Osteocyte (in vitro differentiated cells): ENCODE results near the gene CELA2B. TPM values are rescaled to one million over a fixed set of nuclear protein-coding genes. Genes with fewer than 3 reads are reported as not detected.
"Not testable (repeated sequence)": the region's sequence is repeated elsewhere in the genome, so short reads cannot be mapped to it uniquely, and the experiment has no call there.

Source experiments
- DNase-seq: peaks from one replicate; pipeline ENCODE4 v3.0.0; 2021; ENCODE audit warnings: mixed read lengths; ENCODE audit not compliant: unreplicated experiment; ENCODE audit errors: extremely low spot score
- H3K27ac Mint-ChIP-seq: one replicate; pipeline ENCODE4 v1.8.0; 2021; ENCODE audit warnings: mild to moderate bottlenecking, mixed read lengths; ENCODE audit not compliant: unreplicated experiment
- H3K27me3 Mint-ChIP-seq: one replicate; pipeline ENCODE4 v1.8.0; 2021; ENCODE audit warnings: mixed read lengths; ENCODE audit not compliant: unreplicated experiment
- H3K36me3 Mint-ChIP-seq: one replicate; pipeline ENCODE4 v1.8.0; 2021; ENCODE audit warnings: mixed read lengths; ENCODE audit not compliant: unreplicated experiment
- H3K4me1 Mint-ChIP-seq: one replicate; pipeline ENCODE4 v1.8.0; 2021; ENCODE audit warnings: mixed read lengths; ENCODE audit not compliant: unreplicated experiment
- H3K4me3 Mint-ChIP-seq: one replicate; pipeline ENCODE4 v1.8.0; 2021; ENCODE audit warnings: mild to moderate bottlenecking, moderate library complexity, mixed read lengths; ENCODE audit not compliant: unreplicated experiment
- H3K9me3 Mint-ChIP-seq: one replicate; pipeline ENCODE4 v1.8.0; 2021; ENCODE audit warnings: mixed read lengths; ENCODE audit not compliant: unreplicated experiment
- total RNA-seq: library from RNA; stranded (reverse); gene quantifications from 2 replicates; pipeline ENCODE4 v1.2.1, GENCODE V29; 2021
- TF ChIP-seq, protein P1 (sequence below): fragments of 200-600 bp; sonication (generic); IDR thresholded peaks from 2 replicates; pipeline ENCODE4 v1.5.0; 2021; ENCODE audit warnings: antibody characterized with exemption, mild to moderate bottlenecking, moderate library complexity

CELA2B gene
- total RNA-seq, 1 donor from 2014 or later: not detected

DNA sequence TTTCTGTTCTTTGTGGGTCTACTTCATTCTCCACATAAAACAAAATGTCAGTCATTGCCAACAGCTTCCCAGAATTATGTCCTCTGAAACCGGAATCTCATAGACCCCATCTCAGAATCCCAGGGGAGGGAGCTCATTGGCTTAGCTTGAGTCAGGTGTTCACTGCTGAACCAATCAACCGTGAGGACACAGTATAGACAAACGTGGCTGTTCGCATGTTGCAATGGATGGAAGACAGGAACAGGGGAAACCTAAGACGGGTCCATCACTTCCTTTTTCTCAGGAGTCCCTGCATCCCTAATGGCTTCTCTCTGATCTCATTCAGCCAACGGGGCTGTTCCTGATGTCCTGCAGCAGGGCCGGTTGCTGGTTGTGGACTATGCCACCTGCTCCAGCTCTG lies 10.2 kb upstream of the CELA2B start:
- Mint-ChIP-seq H3K4me1 (no peaks in the 10 kb centered on the region), H3K36me3 (no peaks in the 10 kb centered on the region), H3K4me3 (no peak overlapping the region), H3K27ac (no peak overlapping the region), H3K27me3 (no peaks in the 10 kb centered on the region), H3K9me3 (no peaks in the 10 kb centered on the region)
- DNase-seq: no peak
- TF ChIP-seq, protein P1, sequence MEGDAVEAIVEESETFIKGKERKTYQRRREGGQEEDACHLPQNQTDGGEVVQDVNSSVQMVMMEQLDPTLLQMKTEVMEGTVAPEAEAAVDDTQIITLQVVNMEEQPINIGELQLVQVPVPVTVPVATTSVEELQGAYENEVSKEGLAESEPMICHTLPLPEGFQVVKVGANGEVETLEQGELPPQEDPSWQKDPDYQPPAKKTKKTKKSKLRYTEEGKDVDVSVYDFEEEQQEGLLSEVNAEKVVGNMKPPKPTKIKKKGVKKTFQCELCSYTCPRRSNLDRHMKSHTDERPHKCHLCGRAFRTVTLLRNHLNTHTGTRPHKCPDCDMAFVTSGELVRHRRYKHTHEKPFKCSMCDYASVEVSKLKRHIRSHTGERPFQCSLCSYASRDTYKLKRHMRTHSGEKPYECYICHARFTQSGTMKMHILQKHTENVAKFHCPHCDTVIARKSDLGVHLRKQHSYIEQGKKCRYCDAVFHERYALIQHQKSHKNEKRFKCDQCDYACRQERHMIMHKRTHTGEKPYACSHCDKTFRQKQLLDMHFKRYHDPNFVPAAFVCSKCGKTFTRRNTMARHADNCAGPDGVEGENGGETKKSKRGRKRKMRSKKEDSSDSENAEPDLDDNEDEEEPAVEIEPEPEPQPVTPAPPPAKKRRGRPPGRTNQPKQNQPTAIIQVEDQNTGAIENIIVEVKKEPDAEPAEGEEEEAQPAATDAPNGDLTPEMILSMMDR: no peak

DNA sequence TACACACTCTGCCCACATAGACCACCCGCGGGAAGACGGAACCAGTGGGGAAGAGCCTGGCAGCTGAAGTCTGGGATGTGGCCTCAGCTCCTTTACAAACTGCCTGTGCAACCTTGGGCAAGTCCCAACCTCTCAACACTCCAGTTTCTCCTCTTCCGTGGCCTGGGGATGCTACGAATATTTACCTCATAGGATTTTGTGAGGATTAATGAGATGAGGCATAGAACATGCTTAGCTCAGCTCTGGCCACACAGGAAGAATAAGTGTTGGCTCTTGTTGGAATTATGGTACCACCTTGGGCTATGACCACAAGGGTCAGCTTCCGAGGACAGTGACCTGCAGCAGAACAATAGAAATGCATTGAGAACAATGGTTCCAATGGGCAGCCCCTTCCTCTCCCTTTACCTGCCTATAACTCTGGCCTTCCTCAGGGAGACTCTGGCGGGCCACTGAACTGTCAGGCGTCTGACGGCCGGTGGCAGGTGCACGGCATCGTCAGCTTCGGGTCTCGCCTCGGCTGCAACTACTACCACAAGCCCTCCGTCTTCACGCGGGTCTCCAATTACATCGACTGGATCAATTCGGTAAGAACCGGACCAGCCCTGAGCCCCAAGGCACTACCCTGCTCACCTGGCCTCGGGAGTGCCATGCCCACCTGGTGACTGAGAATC lies 8.8 kb upstream of the CELA2B start:
- not testable (repeated sequence) for DNase-seq, H3K36me3 Mint-ChIP-seq, H3K9me3 Mint-ChIP-seq, H3K4me1 Mint-ChIP-seq, H3K27me3 Mint-ChIP-seq, H3K4me3 Mint-ChIP-seq, H3K27ac Mint-ChIP-seq

DNA sequence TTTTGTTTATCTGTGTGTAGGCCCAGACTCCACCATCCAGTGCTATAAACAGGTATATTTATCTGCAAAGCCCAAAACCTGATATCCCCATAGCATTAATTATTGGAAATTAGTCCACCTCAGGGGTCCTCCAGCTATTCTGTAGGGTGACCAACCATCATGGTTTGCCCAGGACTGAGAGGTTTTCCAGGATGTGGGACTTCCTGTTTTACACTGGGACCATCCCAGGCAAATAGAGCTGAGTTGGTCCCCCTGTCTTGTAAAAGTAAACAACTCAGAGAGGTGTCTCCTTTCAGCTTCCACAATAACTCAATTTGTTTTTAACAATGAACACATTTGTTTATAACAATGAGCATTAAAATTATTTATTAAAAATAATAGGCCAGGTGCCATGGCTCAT lies 7.8 kb upstream of the CELA2B start:
- H3K9me3 Mint-ChIP-seq: no peaks in the 10 kb centered on the region
- H3K27ac Mint-ChIP-seq: no peak overlapping the region
- H3K27me3 Mint-ChIP-seq: no peaks in the 10 kb centered on the region
- no peaks in the 10 kb centered on the region for H3K4me1 Mint-ChIP-seq
- no peaks in the 10 kb centered on the region for H3K36me3 Mint-ChIP-seq
- H3K4me3 Mint-ChIP-seq: no peak overlapping the region
- TF ChIP-seq, protein P1: no peak
- no peak for DNase-seq

DNA sequence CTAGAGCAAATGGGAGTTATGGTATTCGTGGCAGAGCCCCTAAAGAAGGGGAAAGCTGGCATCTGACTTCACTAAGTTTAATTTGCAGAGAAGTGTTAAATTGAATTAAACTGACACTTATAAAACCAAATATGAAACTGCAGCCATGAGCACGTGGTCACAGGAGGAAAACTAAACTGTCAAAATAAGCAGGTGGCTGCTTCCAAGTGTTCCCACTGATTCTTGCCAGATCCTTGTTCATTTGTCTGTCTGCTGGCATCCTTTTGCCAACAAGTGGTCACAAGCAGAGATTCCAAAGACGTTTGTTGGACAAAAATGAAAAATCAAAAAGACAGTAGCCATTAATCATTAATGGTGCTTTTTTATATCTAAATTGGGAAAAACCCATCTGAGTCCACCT lies 6.5 kb upstream of the CELA2B start:
- Mint-ChIP-seq H3K4me3 (no peak overlapping the region), H3K9me3 (no peaks in the 10 kb centered on the region), H3K4me1 (no peaks in the 10 kb centered on the region), H3K27ac (no peak overlapping the region), H3K27me3 (no peaks in the 10 kb centered on the region), H3K36me3 (no peaks in the 10 kb centered on the region)
- TF ChIP-seq, protein P1: no peak
- no peak for DNase-seq

DNA sequence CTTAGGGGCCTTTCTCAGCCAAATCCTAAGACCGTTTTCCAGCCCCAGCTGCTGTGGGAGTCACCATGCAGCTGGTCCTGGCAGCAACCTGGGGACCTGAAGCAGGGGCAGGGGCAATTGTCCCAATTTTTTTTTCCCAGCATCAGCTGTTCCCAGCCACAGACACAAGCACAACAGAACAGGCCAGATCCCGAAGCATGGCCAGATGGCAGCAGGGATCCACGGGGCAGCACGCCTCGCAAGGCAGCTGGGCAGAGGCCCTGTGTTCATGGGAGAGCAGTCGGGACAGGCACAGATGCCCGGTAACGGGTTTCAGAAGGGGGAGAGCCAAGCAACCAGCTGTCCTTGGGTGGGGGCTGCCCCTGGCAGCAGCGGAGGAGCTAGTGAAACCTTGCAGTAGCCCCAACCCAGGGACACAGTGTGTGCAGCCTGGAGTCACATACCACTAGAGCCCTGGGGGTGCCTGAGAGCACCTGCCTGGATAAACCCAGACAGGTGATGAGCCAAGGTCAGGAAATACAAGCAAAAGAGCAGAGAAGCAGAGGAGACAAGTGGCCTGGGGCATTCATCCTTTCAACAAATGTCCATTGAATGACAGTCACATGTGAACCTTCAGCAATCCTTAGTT lies 6.0 kb upstream of the CELA2B start:
- not testable (repeated sequence) for H3K27me3 Mint-ChIP-seq, H3K4me1 Mint-ChIP-seq, H3K27ac Mint-ChIP-seq, DNase-seq, H3K9me3 Mint-ChIP-seq, H3K36me3 Mint-ChIP-seq, H3K4me3 Mint-ChIP-seq

DNA sequence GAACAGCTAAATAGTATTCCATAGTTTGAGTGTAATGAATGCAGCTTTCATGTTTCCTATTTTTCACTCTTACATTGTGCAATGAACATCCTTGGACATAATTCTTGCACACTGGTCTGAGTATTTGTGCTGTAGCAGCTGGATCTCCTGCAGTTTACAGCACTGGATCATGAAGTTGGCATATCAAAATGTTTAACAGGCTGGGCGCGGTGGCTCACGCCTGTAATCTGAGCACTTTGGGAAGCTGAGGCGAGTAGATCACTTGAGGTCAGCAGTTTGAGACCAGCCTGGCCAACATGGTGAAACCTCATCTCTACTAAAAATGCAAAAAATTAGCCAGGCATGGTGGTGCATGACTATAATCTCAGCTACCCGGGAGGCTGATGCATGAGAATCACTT lies 4.8 kb upstream of the CELA2B start:
- DNase-seq, H3K27me3 Mint-ChIP-seq, H3K36me3 Mint-ChIP-seq, H3K9me3 Mint-ChIP-seq, H3K27ac Mint-ChIP-seq, H3K4me3 Mint-ChIP-seq, H3K4me1 Mint-ChIP-seq: not testable (repeated sequence)

DNA sequence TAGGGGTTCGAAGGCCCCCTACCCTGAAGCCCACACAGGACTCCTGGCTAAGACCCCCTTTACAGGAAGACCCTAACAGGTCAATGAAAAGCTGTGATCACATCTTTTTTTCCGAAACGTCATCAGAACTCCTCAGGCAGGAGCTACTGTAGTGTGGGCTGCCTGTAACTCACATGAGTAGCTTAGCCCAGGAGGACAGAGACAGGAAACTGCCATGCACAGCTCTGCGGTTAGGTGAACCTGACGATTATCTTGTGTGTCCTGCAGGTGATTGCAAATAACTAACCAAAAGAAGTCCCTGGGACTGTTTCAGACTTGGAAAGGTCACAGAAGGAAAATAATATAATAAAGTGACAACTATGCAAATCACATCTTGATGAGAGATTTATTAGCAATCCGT lies 4.2 kb upstream of the CELA2B start:
- not testable (repeated sequence) for H3K36me3 Mint-ChIP-seq, DNase-seq, H3K4me1 Mint-ChIP-seq, H3K27ac Mint-ChIP-seq, H3K9me3 Mint-ChIP-seq, H3K27me3 Mint-ChIP-seq, H3K4me3 Mint-ChIP-seq
